ENCODE results near the gene XRCC4.

DNA sequence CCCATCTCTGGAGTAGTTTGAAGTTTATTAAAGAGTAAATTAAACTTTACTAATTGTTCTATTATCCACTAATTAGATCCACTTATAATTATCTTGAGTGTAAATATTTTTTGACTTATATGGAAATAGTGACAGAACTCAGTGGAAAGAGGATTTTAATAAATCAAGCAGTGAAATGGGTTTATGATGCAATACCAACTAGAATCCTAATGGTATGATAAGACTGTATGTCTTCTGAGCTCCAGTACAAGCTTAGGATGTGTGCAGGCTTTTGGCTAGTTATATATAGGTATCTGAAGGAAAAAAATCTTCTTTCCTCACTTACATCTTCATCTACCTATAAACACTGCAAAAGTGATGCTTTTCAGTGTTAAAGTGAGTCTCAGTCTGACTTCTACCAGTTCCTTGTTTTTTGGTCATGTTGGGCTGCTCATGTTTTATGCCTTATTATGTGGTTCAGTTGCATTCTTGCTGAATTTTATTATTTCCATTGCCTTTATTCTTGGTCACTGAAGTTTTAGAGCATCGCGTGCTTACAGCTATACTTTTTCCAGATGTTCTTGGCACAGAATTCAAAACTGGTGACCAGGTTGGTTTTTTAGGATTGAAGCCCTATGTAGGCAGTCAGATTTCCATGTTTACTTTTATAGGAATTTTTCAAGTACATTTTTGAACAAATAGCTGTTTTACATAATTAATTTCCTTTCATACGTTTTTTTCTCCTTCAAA lies 30.5 kb downstream of the XRCC4 start:
- TF ChIP-seq POLR2A (IDR thresholded peaks at IDR 0.05; ENCODE audit: extremely low read depth, insufficient read length) (no peak), MYC (IDR thresholded peaks at IDR 0.05; ENCODE audit: low read depth, low read length) (no peak)
- TF ChIP-seq, protein P1, sequence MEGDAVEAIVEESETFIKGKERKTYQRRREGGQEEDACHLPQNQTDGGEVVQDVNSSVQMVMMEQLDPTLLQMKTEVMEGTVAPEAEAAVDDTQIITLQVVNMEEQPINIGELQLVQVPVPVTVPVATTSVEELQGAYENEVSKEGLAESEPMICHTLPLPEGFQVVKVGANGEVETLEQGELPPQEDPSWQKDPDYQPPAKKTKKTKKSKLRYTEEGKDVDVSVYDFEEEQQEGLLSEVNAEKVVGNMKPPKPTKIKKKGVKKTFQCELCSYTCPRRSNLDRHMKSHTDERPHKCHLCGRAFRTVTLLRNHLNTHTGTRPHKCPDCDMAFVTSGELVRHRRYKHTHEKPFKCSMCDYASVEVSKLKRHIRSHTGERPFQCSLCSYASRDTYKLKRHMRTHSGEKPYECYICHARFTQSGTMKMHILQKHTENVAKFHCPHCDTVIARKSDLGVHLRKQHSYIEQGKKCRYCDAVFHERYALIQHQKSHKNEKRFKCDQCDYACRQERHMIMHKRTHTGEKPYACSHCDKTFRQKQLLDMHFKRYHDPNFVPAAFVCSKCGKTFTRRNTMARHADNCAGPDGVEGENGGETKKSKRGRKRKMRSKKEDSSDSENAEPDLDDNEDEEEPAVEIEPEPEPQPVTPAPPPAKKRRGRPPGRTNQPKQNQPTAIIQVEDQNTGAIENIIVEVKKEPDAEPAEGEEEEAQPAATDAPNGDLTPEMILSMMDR (IDR thresholded peaks at IDR 0.05; ENCODE audit: low read depth, low read length), result no peak
- TF ChIP-seq, protein P2, sequence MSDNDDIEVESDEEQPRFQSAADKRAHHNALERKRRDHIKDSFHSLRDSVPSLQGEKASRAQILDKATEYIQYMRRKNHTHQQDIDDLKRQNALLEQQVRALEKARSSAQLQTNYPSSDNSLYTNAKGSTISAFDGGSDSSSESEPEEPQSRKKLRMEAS (IDR thresholded peaks at IDR 0.05; ENCODE audit: low read depth, low read length), result no peak

All from NB4 (cell line).